Measurements from ENCODE around the gene PEX7.

DNA sequence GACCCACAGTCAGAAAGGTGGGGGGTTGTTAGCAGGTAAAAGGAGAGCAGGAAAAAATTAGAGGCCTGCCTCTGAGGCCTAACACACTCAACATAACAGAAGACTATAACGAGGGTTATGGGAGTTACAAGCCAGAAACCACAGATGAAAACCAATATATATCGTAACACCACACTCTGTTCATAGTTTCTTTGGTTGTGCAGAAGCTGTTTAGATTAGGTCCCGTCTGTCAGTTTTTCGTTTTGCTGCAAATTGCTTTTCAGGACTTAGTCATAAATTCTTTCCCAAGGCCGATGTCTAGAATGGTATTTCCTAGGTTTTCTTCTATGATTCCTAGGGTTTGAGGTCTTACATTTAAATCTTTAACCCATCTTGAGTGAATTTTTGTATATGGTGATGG is 26.4 kb upstream of the PEX7 start:
- no peak for TF ChIP-seq POLR2A (IDR thresholded peaks at IDR 0.05)
- TF ChIP-seq, protein P1, sequence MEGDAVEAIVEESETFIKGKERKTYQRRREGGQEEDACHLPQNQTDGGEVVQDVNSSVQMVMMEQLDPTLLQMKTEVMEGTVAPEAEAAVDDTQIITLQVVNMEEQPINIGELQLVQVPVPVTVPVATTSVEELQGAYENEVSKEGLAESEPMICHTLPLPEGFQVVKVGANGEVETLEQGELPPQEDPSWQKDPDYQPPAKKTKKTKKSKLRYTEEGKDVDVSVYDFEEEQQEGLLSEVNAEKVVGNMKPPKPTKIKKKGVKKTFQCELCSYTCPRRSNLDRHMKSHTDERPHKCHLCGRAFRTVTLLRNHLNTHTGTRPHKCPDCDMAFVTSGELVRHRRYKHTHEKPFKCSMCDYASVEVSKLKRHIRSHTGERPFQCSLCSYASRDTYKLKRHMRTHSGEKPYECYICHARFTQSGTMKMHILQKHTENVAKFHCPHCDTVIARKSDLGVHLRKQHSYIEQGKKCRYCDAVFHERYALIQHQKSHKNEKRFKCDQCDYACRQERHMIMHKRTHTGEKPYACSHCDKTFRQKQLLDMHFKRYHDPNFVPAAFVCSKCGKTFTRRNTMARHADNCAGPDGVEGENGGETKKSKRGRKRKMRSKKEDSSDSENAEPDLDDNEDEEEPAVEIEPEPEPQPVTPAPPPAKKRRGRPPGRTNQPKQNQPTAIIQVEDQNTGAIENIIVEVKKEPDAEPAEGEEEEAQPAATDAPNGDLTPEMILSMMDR (IDR thresholded peaks at IDR 0.05) = no peak

All from uterus (tissue), 2 donors.